ENCODE data around the gene PSMB8.

Gene PSMB8

GRCh38 chr6:32855467-32856174 is 11.8 kb upstream of the PSMB8 start:
- H3K4me3 ChIP-seq (ENCODE audit: low read length), result peak overlapping the region; percentile 98
- H2AFZ ChIP-seq (ENCODE audit: low read depth, low read length), result no peak overlapping the region
- no peaks in the 10 kb centered on the region for H3K27me3 ChIP-seq (ENCODE audit: low read depth, low read length)
- peaks cover 5% of the 10 kb centered on the region; the same call in 1 of the 2 replicates for H4K20me1 ChIP-seq (ENCODE audit: insufficient read depth, low read length)
- H3K36me3 ChIP-seq (replicated peaks; ENCODE audit: low read depth, low read length), result peaks cover 37% of the 10 kb centered on the region
- TF ChIP-seq EZH2phosphoT487 (IDR thresholded peaks at IDR 0.05; ENCODE audit: low read depth), result no peak
- TF ChIP-seq, protein P1, sequence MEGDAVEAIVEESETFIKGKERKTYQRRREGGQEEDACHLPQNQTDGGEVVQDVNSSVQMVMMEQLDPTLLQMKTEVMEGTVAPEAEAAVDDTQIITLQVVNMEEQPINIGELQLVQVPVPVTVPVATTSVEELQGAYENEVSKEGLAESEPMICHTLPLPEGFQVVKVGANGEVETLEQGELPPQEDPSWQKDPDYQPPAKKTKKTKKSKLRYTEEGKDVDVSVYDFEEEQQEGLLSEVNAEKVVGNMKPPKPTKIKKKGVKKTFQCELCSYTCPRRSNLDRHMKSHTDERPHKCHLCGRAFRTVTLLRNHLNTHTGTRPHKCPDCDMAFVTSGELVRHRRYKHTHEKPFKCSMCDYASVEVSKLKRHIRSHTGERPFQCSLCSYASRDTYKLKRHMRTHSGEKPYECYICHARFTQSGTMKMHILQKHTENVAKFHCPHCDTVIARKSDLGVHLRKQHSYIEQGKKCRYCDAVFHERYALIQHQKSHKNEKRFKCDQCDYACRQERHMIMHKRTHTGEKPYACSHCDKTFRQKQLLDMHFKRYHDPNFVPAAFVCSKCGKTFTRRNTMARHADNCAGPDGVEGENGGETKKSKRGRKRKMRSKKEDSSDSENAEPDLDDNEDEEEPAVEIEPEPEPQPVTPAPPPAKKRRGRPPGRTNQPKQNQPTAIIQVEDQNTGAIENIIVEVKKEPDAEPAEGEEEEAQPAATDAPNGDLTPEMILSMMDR (IDR thresholded peaks at IDR 0.05; ENCODE audit: low read depth, low read length), result no peak
- H3K9ac ChIP-seq (ENCODE audit: low read length), result peak overlapping the region; percentile 99
- peak overlapping the region; percentile 84 for H3K4me2 ChIP-seq (ENCODE audit: low read length)
- H3K9me3 ChIP-seq (ENCODE audit: insufficient read depth, low read length), result no peaks in the 10 kb centered on the region
- peak overlapping the region; percentile 94; the same call in 1 of the 2 replicates for H3K27ac ChIP-seq (ENCODE audit: low read length)
- H3K4me1 ChIP-seq (ENCODE audit: low read length), result peaks cover 18% of the 10 kb centered on the region
- peaks cover 45% of the 10 kb centered on the region for H3K79me2 ChIP-seq (ENCODE audit: low read length)

DNA sequence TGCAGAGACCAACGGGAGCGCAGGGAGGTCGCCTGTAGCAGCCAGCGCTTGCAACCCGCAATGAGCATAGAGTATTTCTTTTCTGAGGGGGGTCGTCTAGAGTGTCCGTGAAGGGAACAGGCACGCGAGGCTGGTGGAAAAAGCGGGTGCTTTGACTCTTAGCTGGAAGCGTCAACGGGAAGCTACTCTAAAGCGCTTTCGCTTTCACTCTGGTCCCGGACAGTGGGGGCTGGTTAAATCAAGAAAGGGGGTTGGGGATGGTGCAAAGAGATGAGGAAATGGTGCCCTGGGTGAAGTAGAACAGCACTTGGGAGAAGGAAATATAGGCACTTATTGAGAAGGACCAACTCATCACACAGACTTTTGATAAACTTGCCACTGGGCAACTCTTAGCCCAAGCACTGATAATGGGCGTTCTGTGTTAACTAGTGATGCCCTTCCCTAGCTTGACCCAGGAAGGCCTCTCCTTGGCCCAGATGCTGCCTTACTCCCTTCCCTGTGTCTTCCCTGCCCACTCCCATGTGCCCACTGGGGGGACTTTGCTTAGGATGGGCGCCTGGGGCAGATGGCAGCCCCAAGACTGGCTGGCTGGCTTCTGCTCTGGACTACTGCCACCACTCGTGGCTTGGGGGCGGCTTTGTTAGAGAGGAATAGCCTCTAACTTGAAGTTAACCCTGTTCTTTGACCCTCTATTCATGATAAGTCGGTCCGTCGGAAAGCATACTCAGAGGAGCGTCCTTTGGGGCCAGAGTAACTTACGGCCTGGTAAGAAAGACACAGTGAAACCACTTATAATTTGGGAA is 10.7 kb upstream of the PSMB8 start:
- H2AFZ ChIP-seq (ENCODE audit: low read depth, low read length), result no peak overlapping the region
- H3K27me3 ChIP-seq (ENCODE audit: low read depth, low read length), result no peaks in the 10 kb centered on the region
- peaks cover 47% of the 10 kb centered on the region for H3K36me3 ChIP-seq (replicated peaks; ENCODE audit: low read depth, low read length)
- H3K9me3 ChIP-seq (ENCODE audit: insufficient read depth, low read length), result no peaks in the 10 kb centered on the region
- TF ChIP-seq, protein P1 (IDR thresholded peaks at IDR 0.05; ENCODE audit: low read depth, low read length), result no peak
- TF ChIP-seq EZH2phosphoT487 (IDR thresholded peaks at IDR 0.05; ENCODE audit: low read depth), result no peak
- H3K27ac ChIP-seq (ENCODE audit: low read length), result peak overlapping the region; percentile 94
- H3K4me1 ChIP-seq (ENCODE audit: low read length), result peaks cover 15% of the 10 kb centered on the region
- peak overlapping the region; percentile 99 for H3K9ac ChIP-seq (ENCODE audit: low read length)
- H3K4me2 ChIP-seq (ENCODE audit: low read length), result peak overlapping the region; percentile 84
- peaks cover 45% of the 10 kb centered on the region for H3K79me2 ChIP-seq (ENCODE audit: low read length)
- H4K20me1 ChIP-seq (ENCODE audit: insufficient read depth, low read length), result peaks cover 5% of the 10 kb centered on the region; the same call in 1 of the 2 replicates
- peak overlapping the region; percentile 98 for H3K4me3 ChIP-seq (ENCODE audit: low read length)

GRCh38 chr6:32853541-32854375 is 9.9 kb upstream of the PSMB8 start, which contains the start of the genes PSMB9 and TAP1:
Gene PSMB9 (plus strand): TSS chr6:32854192. CDS start chr6:32854230, 38 bp downstream.
Gene TAP1 (minus strand): TSS chr6:32853704. CDS start chr6:32853636, 68 bp downstream.
- H3K9ac ChIP-seq (ENCODE audit: low read length), result peak within 1 kb of the TSS; percentile 99
- TF ChIP-seq, protein P1 (IDR thresholded peaks at IDR 0.05; ENCODE audit: low read depth, low read length), result peak; percentile 60
- TF ChIP-seq EZH2phosphoT487 (IDR thresholded peaks at IDR 0.05; ENCODE audit: low read depth), result no peak
- no peaks in the 10 kb centered on the region for H3K27me3 ChIP-seq (ENCODE audit: low read depth, low read length)
- peaks cover 5% of the 10 kb centered on the region; the same call in 1 of the 2 replicates for H4K20me1 ChIP-seq (ENCODE audit: insufficient read depth, low read length)
- H3K27ac ChIP-seq (ENCODE audit: low read length), result peak within 1 kb of the TSS; percentile 94
- peaks cover 15% of the 10 kb centered on the region for H3K4me1 ChIP-seq (ENCODE audit: low read length)
- H3K4me2 ChIP-seq (ENCODE audit: low read length), result peak within 1 kb of the TSS; percentile 97
- peaks cover 52% of the 10 kb centered on the region for H3K36me3 ChIP-seq (replicated peaks; ENCODE audit: low read depth, low read length)
- H3K79me2 ChIP-seq (ENCODE audit: low read length), result peaks cover 45% of the 10 kb centered on the region
- no peaks in the 10 kb centered on the region for H3K9me3 ChIP-seq (ENCODE audit: insufficient read depth, low read length)
- peak within 1 kb of the TSS; percentile 98 for H3K4me3 ChIP-seq (ENCODE audit: low read length)
- peak within 1 kb of the TSS; percentile 82; the same call in 1 of the 2 replicates for H2AFZ ChIP-seq (ENCODE audit: low read depth, low read length)

Data from OCI-LY3 (cell line).